NT2/D1 (cell line): Measurements from ENCODE around the gene GLS.
A peak's percentile ranks its signal among the peaks of the same experiment; 100 is the strongest.
"Not testable (repeated sequence)": the region's sequence is repeated elsewhere in the genome, so short reads cannot be mapped to it uniquely, and the experiment has no call there.

Experiments used
- DNase-seq: peaks from one replicate; pipeline ENCODE4 v3.0.0-alpha.2; 2011; ENCODE audit warnings: low read depth, low spot score
- H3K27me3 ChIP-seq: 2 replicates; pipeline ENCODE4 v1.6.0; 2011; ENCODE audit warnings: mild to moderate bottlenecking; ENCODE audit not compliant: insufficient read length, insufficient read depth
- H3K36me3 ChIP-seq: 2 replicates; pipeline ENCODE4 v1.6.1; 2011; ENCODE audit warnings: mild to moderate bottlenecking, low read length, mixed read lengths; ENCODE audit not compliant: insufficient read depth, insufficient read length
- H3K4me1 ChIP-seq: 2 replicates; pipeline ENCODE4 v1.5.1; 2011; ENCODE audit not compliant: insufficient read depth, insufficient read length
- H3K4me3 ChIP-seq: 2 replicates; pipeline ENCODE4 v1.5.1; 2011; ENCODE audit warnings: low read depth; ENCODE audit not compliant: insufficient read length
- H3K9ac ChIP-seq: 2 replicates; pipeline ENCODE4 v1.6.0; 2011; ENCODE audit warnings: low read depth; ENCODE audit not compliant: insufficient read length
- H3K9me3 ChIP-seq: 2 replicates; pipeline ENCODE4 v1.5.1; 2011; ENCODE audit warnings: mild to moderate bottlenecking, low read length; ENCODE audit not compliant: insufficient read depth
- SUZ12 ChIP-seq: IDR thresholded peaks from 2 replicates; pipeline ENCODE4 v1.6.1; 2011; ENCODE audit not compliant: insufficient read length, insufficient read depth; ENCODE audit errors: extremely low read depth
- YY1 ChIP-seq: IDR thresholded peaks from 2 replicates; pipeline ENCODE4 v1.6.1; 2011; ENCODE audit not compliant: insufficient read length, insufficient read depth
- ZNF274 ChIP-seq: IDR thresholded peaks from 2 replicates; pipeline ENCODE4 v1.6.1; 2011; ENCODE audit warnings: mild to moderate bottlenecking, low read depth, low read length

GLS gene

DNA sequence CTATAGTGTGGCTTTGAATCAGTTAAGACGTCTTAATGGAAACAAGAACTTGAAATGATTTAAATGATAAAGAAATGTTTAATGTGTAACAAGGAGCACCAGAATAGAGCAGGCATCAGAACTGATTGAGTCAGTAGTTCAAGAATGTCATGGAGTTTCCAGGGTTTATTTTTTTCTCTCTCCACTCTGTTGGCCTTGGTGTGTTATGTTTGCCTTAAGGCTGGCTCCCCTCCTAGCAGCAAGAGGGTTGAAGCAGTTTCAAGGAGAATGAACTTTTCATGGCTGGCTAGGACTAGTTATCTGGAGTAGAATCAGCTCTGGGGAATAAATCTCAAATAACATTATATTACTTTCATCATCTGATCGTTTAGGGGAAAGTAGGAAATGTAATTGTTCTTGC is 13.4 kb upstream of the GLS start:
- DNase-seq, result no peak
- Histone ChIP-seq H3K27me3 (peaks cover 5% of the 10 kb centered on the region), H3K9ac (no peak overlapping the region), H3K4me3 (no peak overlapping the region), H3K9me3 (peaks cover 28% of the 10 kb centered on the region), H3K36me3 (no peaks in the 10 kb centered on the region), H3K4me1 (peaks cover 2% of the 10 kb centered on the region)
- TF ChIP-seq YY1 (no peak), SUZ12 (no peak), ZNF274 (no peak)

DNA sequence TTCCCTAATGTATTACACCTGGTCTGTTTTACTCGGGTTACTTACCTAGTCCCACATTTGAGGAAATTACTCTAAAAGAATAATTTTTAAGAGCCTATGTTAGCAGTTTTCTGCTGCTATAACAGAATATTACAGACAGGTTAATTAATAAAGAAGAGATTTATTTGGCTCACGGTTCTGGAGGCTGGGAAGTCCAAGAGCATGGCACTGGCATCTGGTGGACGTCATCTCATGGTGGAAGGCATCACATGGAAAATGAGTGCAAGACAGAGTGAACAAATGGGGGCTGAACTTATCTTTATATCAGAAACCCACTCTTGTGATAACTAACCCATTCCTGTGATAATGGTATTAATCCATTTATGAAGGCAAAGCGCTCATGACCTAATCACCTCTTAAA is 12.8 kb upstream of the GLS start:
- no peaks in the 10 kb centered on the region for H3K36me3 ChIP-seq

DNA sequence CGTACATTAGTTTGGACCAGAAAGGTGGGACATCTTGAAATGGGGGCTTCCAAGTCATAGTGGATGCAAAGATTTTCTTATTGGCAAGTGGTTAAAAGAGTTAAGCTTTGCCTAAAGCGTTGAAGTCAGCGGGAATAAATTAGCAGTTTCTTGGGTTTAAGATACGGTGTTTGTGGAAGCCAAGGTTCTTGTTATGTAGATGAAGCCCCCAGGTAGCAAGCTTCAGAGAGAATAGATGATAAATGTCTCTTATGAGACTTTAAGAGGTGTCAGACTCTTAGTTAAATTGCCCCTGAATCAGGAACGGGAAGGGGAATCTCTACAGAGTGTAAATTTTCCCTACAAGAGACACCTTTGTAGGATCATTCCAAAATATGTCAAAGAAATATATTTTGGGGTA is 10.9 kb upstream of the GLS start:
- no peak overlapping the region for H3K9ac ChIP-seq
- no peak overlapping the region for H3K4me3 ChIP-seq
- peak; percentile 67 for DNase-seq
- peaks cover 5% of the 10 kb centered on the region for H3K27me3 ChIP-seq
- H3K4me1 ChIP-seq, result peaks cover 2% of the 10 kb centered on the region
- H3K36me3 ChIP-seq, result no peaks in the 10 kb centered on the region
- TF ChIP-seq SUZ12, result no peak
- TF ChIP-seq YY1, result no peak
- no peak for TF ChIP-seq ZNF274
- H3K9me3 ChIP-seq, result peaks cover 29% of the 10 kb centered on the region

More for the DNA sequence above, 12.8 kb upstream of the GLS start:
- Histone ChIP-seq H3K4me1 (peaks cover 2% of the 10 kb centered on the region), H3K27me3 (peaks cover 5% of the 10 kb centered on the region), H3K4me3 (no peak overlapping the region), H3K9me3 (peaks cover 28% of the 10 kb centered on the region), H3K9ac (no peak overlapping the region)
- TF ChIP-seq ZNF274, result no peak
- no peak for TF ChIP-seq YY1
- no peak for TF ChIP-seq SUZ12
- DNase-seq, result no peak

DNA sequence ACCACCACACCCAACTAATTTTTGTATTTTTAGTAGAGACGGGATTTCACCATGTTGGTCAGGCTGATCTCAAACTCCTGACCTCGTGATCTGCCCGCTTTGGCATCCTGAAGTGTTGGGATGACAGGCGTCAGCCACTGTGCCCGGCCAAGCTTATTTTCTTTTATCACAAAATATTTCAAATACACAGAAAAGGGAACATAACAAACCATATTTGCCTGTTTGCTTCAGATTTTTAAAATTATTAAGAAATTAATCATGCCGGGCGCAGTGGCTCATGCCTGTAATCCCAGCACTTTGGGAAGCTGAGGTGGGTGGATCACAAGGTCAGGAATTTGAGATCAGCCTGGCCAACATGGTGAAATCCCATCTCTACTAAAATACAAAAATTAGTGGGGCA is 7.2 kb upstream of the GLS start:
- H3K27me3 ChIP-seq, H3K4me3 ChIP-seq, H3K36me3 ChIP-seq, H3K4me1 ChIP-seq, H3K9ac ChIP-seq, DNase-seq: not testable (repeated sequence)
- peaks cover 19% of the 10 kb centered on the region for H3K9me3 ChIP-seq

DNA sequence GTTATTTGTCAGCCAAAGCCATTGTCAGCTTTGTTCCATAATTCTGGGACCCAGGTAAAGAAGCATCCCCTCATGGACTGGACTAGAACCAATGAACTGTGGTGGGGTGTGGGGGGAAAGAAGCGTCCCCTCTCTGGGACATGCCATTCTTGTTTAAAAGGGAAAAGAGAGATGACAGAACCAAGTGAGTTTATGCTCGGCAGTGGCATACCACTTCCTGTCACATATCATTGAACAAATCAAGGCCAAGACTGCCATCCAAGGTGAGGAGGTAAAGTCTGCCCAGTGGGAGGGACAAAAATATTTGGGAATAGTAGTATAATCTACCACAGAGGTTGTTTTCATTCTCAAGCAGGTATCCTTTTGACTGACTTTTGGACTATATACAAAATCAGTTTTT is 4.7 kb upstream of the GLS start:
- Histone ChIP-seq H3K4me3 (no peak overlapping the region), H3K4me1 (no peaks in the 10 kb centered on the region), H3K36me3 (no peaks in the 10 kb centered on the region), H3K27me3 (peaks cover 5% of the 10 kb centered on the region), H3K9me3 (peaks cover 11% of the 10 kb centered on the region; the same call in 1 of the 2 replicates), H3K9ac (no peak overlapping the region)
- DNase-seq, result no peak
- TF ChIP-seq ZNF274 (no peak), YY1 (no peak), SUZ12 (no peak)

DNA sequence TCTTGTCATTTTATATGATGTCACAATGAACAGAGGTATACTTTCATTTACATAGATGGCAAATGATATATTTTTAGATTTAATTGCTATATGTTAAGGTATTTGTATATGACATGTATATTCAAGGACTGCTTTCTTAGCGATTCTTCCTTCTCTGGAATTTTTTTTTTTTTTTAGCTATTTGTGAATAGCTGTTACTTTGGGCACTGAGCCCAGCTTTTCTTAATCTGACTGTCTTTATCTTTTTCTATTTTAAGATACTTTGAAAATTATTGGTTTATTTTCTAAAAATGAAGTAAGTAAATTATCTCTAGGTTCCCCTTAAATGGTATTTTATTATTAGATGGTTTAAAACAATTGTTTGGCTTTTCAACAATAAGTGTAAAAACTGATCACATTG is 4.0 kb upstream of the GLS start:
- peaks cover 5% of the 10 kb centered on the region for H3K27me3 ChIP-seq
- no peaks in the 10 kb centered on the region for H3K36me3 ChIP-seq
- DNase-seq, result no peak
- no peak overlapping the region for H3K9ac ChIP-seq
- no peaks in the 10 kb centered on the region for H3K4me1 ChIP-seq
- no peak overlapping the region for H3K4me3 ChIP-seq
- TF ChIP-seq YY1 (no peak), SUZ12 (no peak), ZNF274 (no peak)
- peaks cover 11% of the 10 kb centered on the region; the same call in 1 of the 2 replicates for H3K9me3 ChIP-seq

DNA sequence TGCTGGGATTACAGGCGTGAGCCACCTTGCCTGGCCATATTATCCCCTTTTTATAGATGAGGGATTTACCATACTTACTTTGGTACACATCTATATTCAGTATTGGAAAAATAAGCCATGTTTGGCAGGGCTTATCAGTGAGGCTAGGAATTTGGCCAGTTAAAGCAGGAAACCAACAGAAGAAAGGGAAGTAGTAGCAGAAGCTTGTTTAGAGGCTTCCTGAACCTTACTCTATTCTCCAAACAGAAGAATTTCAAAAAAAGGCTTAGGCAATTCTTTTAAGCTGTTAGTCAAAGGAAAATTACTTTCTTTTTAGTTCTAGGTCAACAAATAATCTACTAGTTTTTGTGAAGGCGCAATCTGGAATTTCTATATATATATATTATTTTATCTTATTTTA is 3.2 kb upstream of the GLS start:
- no peak for TF ChIP-seq SUZ12
- TF ChIP-seq YY1, result no peak
- no peak for TF ChIP-seq ZNF274
- Histone ChIP-seq H3K9ac (no peak overlapping the region), H3K36me3 (peaks cover 1% of the 10 kb centered on the region), H3K9me3 (peaks cover 5% of the 10 kb centered on the region; the same call in 1 of the 2 replicates), H3K4me3 (no peak overlapping the region), H3K27me3 (peaks cover 5% of the 10 kb centered on the region), H3K4me1 (no peaks in the 10 kb centered on the region)
- no peak for DNase-seq
